K562 (cell line): ENCODE data around the gene PCDHB13. TPM values are rescaled to one million over a fixed set of nuclear protein-coding genes. Genes with fewer than 3 reads are reported as not detected.
"Not testable (repeated sequence)": the region's sequence is repeated elsewhere in the genome, so short reads cannot be mapped to it uniquely, and the experiment has no call there.

Experiments
- ATAC-seq: fragments of 200-7000 bp; cut with Tn5 transposase; 3 replicates; pipeline ENCODE4 v1.9.1; 2020; ENCODE audit warnings: moderate library complexity
- BruUV-seq: library from RNA; stranded (reverse); fragments of 400-500 nt; replicated peaks from 2 replicates; lab custom pipeline; 2021; lab: Mats Ljungman, UMichigan
- CTCF ChIA-PET: fragments of 300-600 bp; formaldehyde crosslinking; extraction: SDS; loops from one replicate; lab custom pipeline; 2021; ENCODE audit warnings: low intra/inter-chr PET ratio; lab: Yijun Ruan, JAX
- POLR2A ChIA-PET: fragments of 300-600, 350-650 bp; sonication (Branson Sonifier 250); formaldehyde crosslinking; extraction: SDS; loops from one replicate; lab custom pipeline; 2021; ENCODE audit warnings: antibody characterized with exemption, inconsistent platforms; lab: Yijun Ruan, JAX
- DNase-seq, 4 experiments: peaks; one replicate each; pipeline versions ENCODE4 v3.0.0 to v3.0.0-alpha.2; 2011 to 2018; ENCODE audit warnings: low spot score in 3 of 4, mixed read lengths in 3 of 4; ENCODE audit errors: extremely low read depth in 1 of 4
- FAIRE-seq: peaks from 2 replicates; lab custom pipeline; 2011; peaks lifted over from hg19 to GRCh38; lab: Jason Lieb, UNC
- H2AFZ ChIP-seq: 2 replicates; pipeline ENCODE4 v1.6.0; 2011; ENCODE audit warnings: low read depth, low read length, control low read depth, inconsistent platforms
- H3K27ac ChIP-seq: fragments of 200-600 bp; 3 replicates; pipeline ENCODE4 v1.8.0; 2011; ENCODE audit warnings: low read depth, mild to moderate bottlenecking, control low read depth, inconsistent platforms, low read length, moderate library complexity, mixed read lengths; ENCODE audit errors: extremely low read depth
- H3K27me3 ChIP-seq, 2 experiments: fragments of 300-600 bp in 1 of 2; 2 replicates in 1 of 2; 3 replicates in 1 of 2; pipeline versions ENCODE4 v1.6.0 to v1.8.0; 2011; ENCODE audit warnings: inconsistent platforms in 2 of 2, low read length in 2 of 2, mild to moderate bottlenecking in 1 of 2, mixed read lengths in 1 of 2, moderate library complexity in 1 of 2; ENCODE audit not compliant: control insufficient read depth in 2 of 2, insufficient read depth in 2 of 2
- H3K36me3 ChIP-seq: fragments of 300-600 bp; 3 replicates; pipeline ENCODE4 v1.8.0; 2011; ENCODE audit warnings: mild to moderate bottlenecking, low read length, inconsistent platforms; ENCODE audit not compliant: control insufficient read depth, insufficient read depth
- H3K4me1 ChIP-seq, 2 experiments: fragments of 200-600 bp in 1 of 2; replicated peaks in 1 of 2; 2 replicates in 1 of 2; 3 replicates in 1 of 2; pipeline versions ENCODE4 v1.5.1 to v1.8.0; 2011; ENCODE audit warnings: inconsistent platforms in 2 of 2, low read length in 2 of 2, mild to moderate bottlenecking in 1 of 2, mixed read lengths in 1 of 2, moderate library complexity in 1 of 2; ENCODE audit not compliant: control insufficient read depth in 2 of 2, insufficient read depth in 2 of 2
- H3K4me2 ChIP-seq: 2 replicates; pipeline ENCODE4 v1.6.1; 2011; ENCODE audit warnings: low read length, control low read depth, inconsistent platforms, mixed read lengths; ENCODE audit not compliant: insufficient read depth
- H3K4me3 ChIP-seq: fragments of 200-600 bp; sonication (generic), shearing (Covaris generic); 2 replicates; pipeline ENCODE4 v1.5.1; 2016; ENCODE audit warnings: control low read depth, inconsistent platforms
- H3K79me2 ChIP-seq: fragments of 200-600 bp; 3 replicates; pipeline ENCODE4 v1.8.0; 2011; ENCODE audit warnings: low read length, inconsistent platforms; ENCODE audit not compliant: control insufficient read depth, insufficient read depth
- H3K9ac ChIP-seq, 2 experiments: 2 replicates each; pipeline versions ENCODE4 v1.6.0 to v1.6.1; 2011; ENCODE audit warnings: low read depth in 2 of 2, low read length in 2 of 2, control low read depth in 1 of 2, inconsistent platforms in 1 of 2, mild to moderate bottlenecking in 1 of 2, mixed read lengths in 1 of 2; ENCODE audit not compliant: insufficient read depth in 1 of 2
- H3K9me1 ChIP-seq: one replicate; pipeline ENCODE4 v1.6.0; 2011; ENCODE audit warnings: inconsistent platforms, mild to moderate bottlenecking, low read length, moderate library complexity; ENCODE audit not compliant: control insufficient read depth, insufficient read depth
- H3K9me3 ChIP-seq: replicated peaks from 2 replicates; pipeline ENCODE4 v1.5.1; 2011; ENCODE audit warnings: low read depth, low read length, inconsistent platforms; ENCODE audit not compliant: control insufficient read depth, insufficient read depth
- H4K20me1 ChIP-seq: replicated peaks from 2 replicates; pipeline ENCODE4 v1.6.1; 2011; ENCODE audit warnings: low read length, inconsistent platforms, mixed read lengths; ENCODE audit not compliant: control insufficient read depth, insufficient read depth
- BACH1 ChIP-seq: fragments of 200-800 bp; sonication (Bioruptor generic); IDR thresholded peaks from 2 replicates; pipeline ENCODE4 v1.6.1; 2016; ENCODE audit warnings: missing genetic modification characterization, missing compliant biosample characterization
- EHMT2 ChIP-seq: fragments of 450-650 bp; IDR thresholded peaks from 2 replicates; pipeline ENCODE4 v1.6.1; 2018; ENCODE audit warnings: antibody characterized with exemption
- LCOR ChIP-seq: sonication (generic); formaldehyde crosslinking; IDR thresholded peaks from 2 replicates; pipeline ENCODE4 v1.8.0; 2022; ENCODE audit warnings: mild to moderate bottlenecking, missing genetic modification reagents
- RAD21 ChIP-seq, 2 experiments: fragments of 250-450 bp in 1 of 2; fragments of 450-650 bp in 1 of 2; sonication (Bioruptor Pico) in 1 of 2; formaldehyde crosslinking in 1 of 2; IDR thresholded peaks in 1 of 2; conservative IDR thresholded peaks in 1 of 2; 2 replicates each; pipeline versions ENCODE4 v1.4.0 to v1.8.0; 2020 to 2022; ENCODE audit warnings: mild to moderate bottlenecking in 2 of 2, moderate library complexity in 1 of 2
- TRIM28 ChIP-seq: fragments of 450-650 bp; IDR thresholded peaks from 2 replicates; pipeline ENCODE4 v1.6.1; 2017
- WGBS: fragments of 100-300 bp; shearing (Covaris generic); methylation state at CpG from one replicate; pipeline ENCODE4 v1.1.6; 2016; ENCODE audit warnings: low coverage, mixed read lengths; ENCODE audit not compliant: insufficient coverage; ENCODE audit errors: missing lambda C conversion rate; 5-methylcytosine and 5-hydroxymethylcytosine counted together
- in situ Hi-C: fragments of 300-500 bp; cut with MboI; formaldehyde crosslinking; loops from 4 replicates; pipeline ENCODE4 v1.15.0; 2018; ENCODE audit warnings: inconsistent platforms, mixed read lengths
- intact Hi-C: fragments of 100-400 bp; cut with micrococcal nuclease; formaldehyde crosslinking; loops from 2 replicates; pipeline ENCODE4 v1.14.2; 2022
- polyA plus RNA-seq, 8 experiments: library from polyadenylated mRNA; depleted of rRNA in 4 of 8; stranded (reverse) in 5 of 8; unstranded in 3 of 8; fragments of >200 nt; fragmentation: Nextera tagmentation in 2 of 8; fragmentation: Illumina TruSeq in 1 of 8; extraction: Ambion mirVana in 2 of 8; extraction: Trizol in 1 of 8; gene quantifications; 2 replicates each; pipeline versions ENCODE4 v1.2.1 to v1.2.3, GENCODE V29; 2011 to 2014; ENCODE audit warnings: inconsistent platforms in 1 of 8, missing spikeins in 1 of 8
- total RNA-seq, 7 experiments: library from RNA; depleted of rRNA in 6 of 7; stranded (reverse); fragments of >200 nt in 6 of 7; fragmentation: Illumina TruSeq in 2 of 7; extraction: Trizol in 2 of 7; gene quantifications; 2 replicates each; pipeline versions ENCODE4 v1.2.1 to v1.2.3, GENCODE V29; 2011 to 2021; ENCODE audit warnings: low replicate concordance in 1 of 7
- TF ChIP-seq, protein P1 (sequence below), 3 experiments: IDR thresholded peaks in 2 of 3; conservative IDR thresholded peaks in 1 of 3; 2 replicates each; pipeline ENCODE4 v1.5.1; 2011 to 2012; ENCODE audit warnings: low read length in 3 of 3, mild to moderate bottlenecking in 3 of 3, control low read depth in 2 of 3, improper control_type of control experiment in 1 of 3, inconsistent platforms in 1 of 3, low read depth in 1 of 3, mixed read lengths in 1 of 3, moderate library complexity in 1 of 3; ENCODE audit not compliant: insufficient read depth in 2 of 3

PCDHB13 gene
- total and polyA plus RNA-seq, 9 of the 15 experiments (the other 6 are each of a cell fraction or from before 2014, with no cell fraction given) = 0.01 TPM; not detected in 8

DNA sequence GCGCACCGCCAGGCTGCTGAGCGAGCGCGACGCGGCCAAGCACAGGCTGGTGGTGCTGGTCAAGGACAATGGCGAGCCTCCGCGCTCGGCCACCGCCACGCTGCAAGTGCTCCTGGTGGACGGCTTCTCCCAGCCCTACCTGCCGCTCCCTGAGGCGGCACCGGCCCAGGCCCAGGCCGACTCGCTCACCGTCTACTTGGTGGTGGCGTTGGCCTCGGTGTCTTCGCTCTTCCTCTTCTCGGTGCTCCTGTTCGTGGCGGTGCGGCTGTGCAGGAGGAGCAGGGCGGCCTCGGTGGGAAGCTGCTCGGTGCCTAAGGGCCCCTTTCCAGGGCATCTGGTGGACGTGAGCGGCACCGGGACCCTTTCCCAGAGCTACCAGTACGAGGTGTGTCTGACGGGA lies 12.1 kb upstream of the PCDHB13 start:
- intact Hi-C loops, H3K36me3 ChIP-seq, DNase-seq, H3K9me3 ChIP-seq, FAIRE-seq, H3K4me2 ChIP-seq, H3K9ac ChIP-seq, ATAC-seq, H3K27ac ChIP-seq, H2AFZ ChIP-seq, H4K20me1 ChIP-seq, H3K27me3 ChIP-seq, H3K79me2 ChIP-seq, H3K9me1 ChIP-seq, H3K4me3 ChIP-seq, BruUV-seq, H3K4me1 ChIP-seq, POLR2A ChIA-PET: not testable (repeated sequence)
- CTCF ChIA-PET = interaction anchor here (0.7 kb wide), 1 partner anchor 231 kb away, joined by 3 read pairs; no protein-coding TSS in a partner anchor
- in situ Hi-C loops = loop anchor here (25.0 kb wide), 1 partner anchor 936 kb away; no protein-coding TSS in a partner anchor
- 22% methylated on average over 18 of the region's 35 CpGs for WGBS

DNA sequence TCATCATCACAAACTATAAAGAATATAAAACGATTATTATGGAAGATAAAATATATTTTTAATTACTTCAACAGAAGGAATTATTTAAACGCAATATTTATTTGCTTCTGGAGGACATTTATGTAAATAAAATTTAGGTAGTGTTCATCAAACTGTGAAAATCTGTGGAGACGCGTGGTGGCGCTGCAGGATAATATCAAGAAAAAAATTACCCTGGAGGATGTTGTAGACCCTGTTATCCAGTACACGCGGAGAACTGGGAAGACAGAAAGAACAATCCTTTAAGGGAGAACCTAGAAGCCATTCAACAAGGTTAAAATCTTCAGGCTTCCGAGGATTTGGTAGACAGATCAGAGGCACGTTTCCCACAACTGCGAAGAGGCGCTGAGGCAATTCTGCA lies 5.2 kb upstream of the PCDHB13 start, which contains the start of gene PCDHB12:
PCDHB12 (plus strand) TSS at position 242 of the 400 bp plus-strand sequence. CDS start 189 bp downstream, outside the sequence.
- POLR2A ChIA-PET = no interaction called here
- no TSS peak for BruUV-seq
- DNase-seq = peak in 2 of 4 experiments; percentile 7 to 8

DNA sequence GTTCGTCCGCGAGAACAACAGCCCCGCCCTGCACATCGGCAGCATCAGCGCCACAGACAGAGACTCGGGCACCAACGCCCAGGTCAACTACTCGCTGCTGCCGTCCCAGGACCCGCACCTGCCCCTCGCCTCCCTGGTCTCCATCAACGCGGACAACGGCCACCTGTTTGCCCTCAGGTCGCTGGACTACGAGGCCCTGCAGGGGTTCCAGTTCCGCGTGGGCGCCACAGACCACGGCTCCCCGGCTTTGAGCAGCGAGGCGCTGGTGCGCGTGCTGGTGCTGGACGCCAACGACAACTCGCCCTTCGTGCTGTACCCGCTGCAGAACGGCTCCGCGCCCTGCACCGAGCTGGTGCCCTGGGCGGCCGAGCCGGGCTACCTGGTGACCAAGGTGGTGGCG lies 3.4 kb upstream of the PCDHB13 start:
- H3K9me1 ChIP-seq, H3K27me3 ChIP-seq, H3K36me3 ChIP-seq, H3K4me1 ChIP-seq, H3K9me3 ChIP-seq, DNase-seq, POLR2A ChIA-PET, H3K9ac ChIP-seq, H3K4me2 ChIP-seq, BruUV-seq, H3K4me3 ChIP-seq, ATAC-seq, H3K27ac ChIP-seq, FAIRE-seq, CTCF ChIA-PET, H2AFZ ChIP-seq, H4K20me1 ChIP-seq, H3K79me2 ChIP-seq: not testable (repeated sequence)
- in situ Hi-C loops = loop anchor here (25.0 kb wide), 1 partner anchor 927 kb away; no protein-coding TSS in a partner anchor
- WGBS = 11% methylated on average over 23 of the region's 39 CpGs
- intact Hi-C loops = loop anchor here (10.0 kb wide), 1 partner anchor 115 kb away; the partner anchor contains the start of gene TAF7

More for the DNA sequence above, 5.2 kb upstream of the PCDHB13 start, which contains the start of gene PCDHB12:
- no peak within 1 kb of the TSS for H3K4me3 ChIP-seq
- intact Hi-C loops = no loop called here
- no peaks in the 10 kb centered on the region for H3K9me1 ChIP-seq
- TF ChIP-seq EHMT2 = no peak
- TF ChIP-seq TRIM28 = no peak
- TF ChIP-seq, protein P1, sequence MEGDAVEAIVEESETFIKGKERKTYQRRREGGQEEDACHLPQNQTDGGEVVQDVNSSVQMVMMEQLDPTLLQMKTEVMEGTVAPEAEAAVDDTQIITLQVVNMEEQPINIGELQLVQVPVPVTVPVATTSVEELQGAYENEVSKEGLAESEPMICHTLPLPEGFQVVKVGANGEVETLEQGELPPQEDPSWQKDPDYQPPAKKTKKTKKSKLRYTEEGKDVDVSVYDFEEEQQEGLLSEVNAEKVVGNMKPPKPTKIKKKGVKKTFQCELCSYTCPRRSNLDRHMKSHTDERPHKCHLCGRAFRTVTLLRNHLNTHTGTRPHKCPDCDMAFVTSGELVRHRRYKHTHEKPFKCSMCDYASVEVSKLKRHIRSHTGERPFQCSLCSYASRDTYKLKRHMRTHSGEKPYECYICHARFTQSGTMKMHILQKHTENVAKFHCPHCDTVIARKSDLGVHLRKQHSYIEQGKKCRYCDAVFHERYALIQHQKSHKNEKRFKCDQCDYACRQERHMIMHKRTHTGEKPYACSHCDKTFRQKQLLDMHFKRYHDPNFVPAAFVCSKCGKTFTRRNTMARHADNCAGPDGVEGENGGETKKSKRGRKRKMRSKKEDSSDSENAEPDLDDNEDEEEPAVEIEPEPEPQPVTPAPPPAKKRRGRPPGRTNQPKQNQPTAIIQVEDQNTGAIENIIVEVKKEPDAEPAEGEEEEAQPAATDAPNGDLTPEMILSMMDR (IDR thresholded peaks at IDR 0.05 in 2 of 3, conservative IDR thresholded peaks at IDR 0.05 in 1 of 3; ENCODE audit: insufficient read depth in 2 of 3, low read depth in 1 of 3, low read length in 3 of 3) = peak; percentile 39 to 52 (median 43); a peak in 5 of 6 replicates
- TF ChIP-seq LCOR = no peak
- TF ChIP-seq RAD21 (CRISPR knock-in tag; conservative IDR thresholded peaks at IDR 0.05 in 1 of 2, IDR thresholded peaks at IDR 0.05 in 1 of 2) = peak in 1 of 2 experiments; percentile 21; a peak in 1 of 4 replicates
- TF ChIP-seq BACH1 (tag) = no peak
- TF ChIP-seq, all 486 proteins: peak for 2
- Histone ChIP-seq H3K4me2 (no peak within 1 kb of the TSS), H3K27me3 (no peaks in the 10 kb centered on the region; a peak in 1 of 5 replicates), H3K9ac (no peak within 1 kb of the TSS), H3K27ac (no peak within 1 kb of the TSS), H3K36me3 (no peaks in the 10 kb centered on the region), H3K9me3 (no peaks in the 10 kb centered on the region), H4K20me1 (no peaks in the 10 kb centered on the region), H3K79me2 (no peaks in the 10 kb centered on the region), H3K4me1 (no peaks in the 10 kb centered on the region), H2AFZ (no peak within 1 kb of the TSS)
- in situ Hi-C loops = loop anchor here (25.0 kb wide), 1 partner anchor 929 kb away; no protein-coding TSS in a partner anchor
- CTCF ChIA-PET = no interaction called here
- FAIRE-seq (no peak), ATAC-seq (no peak)
- 0% methylated on average over 11 of the region's 11 CpGs for WGBS
